HG02763 (cell line): ENCODE results near the gene LIX1L.

ENCODE experiments used
- ATAC-seq: cut with Tn5 transposase; IDR thresholded peaks from one replicate; pipeline ENCODE4 v1.9.1; 2021; ENCODE audit warnings: mild to moderate bottlenecking, moderate library complexity; ENCODE audit not compliant: unreplicated experiment

Gene LIX1L

GRCh38 chr1:145897969-145898368 is 59.8 kb downstream of the LIX1L start:
- no peak for ATAC-seq

GRCh38 chr1:145895471-145895870 is 62.3 kb downstream of the LIX1L start:
- ATAC-seq = no peak

- ATAC-seq = no peak
Observed at GRCh38 chr1:145893306-145894055, 64.3 kb downstream of the LIX1L start.

GRCh38 chr1:145892486-145893087 is 65.2 kb downstream of the LIX1L start:
- ATAC-seq = no peak

- no peak for ATAC-seq
Observed at GRCh38 chr1:145891587-145892485, 66.0 kb downstream of the LIX1L start.

GRCh38 chr1:145891143-145891542 is 66.7 kb downstream of the LIX1L start:
- no peak for ATAC-seq

GRCh38 chr1:145889722-145890121 is 68.1 kb downstream of the LIX1L start:
- ATAC-seq = no peak

GRCh38 chr1:145887631-145888030 is 70.2 kb downstream of the LIX1L start:
- ATAC-seq = no peak

GRCh38 chr1:145886816-145887215 is 71.0 kb downstream of the LIX1L start:
- ATAC-seq = no peak

GRCh38 chr1:145886390-145886789 is 71.4 kb downstream of the LIX1L start:
- no peak for ATAC-seq

- peak; percentile 93 for ATAC-seq
Observed at GRCh38 chr1:145885738-145886287, 72.0 kb downstream of the LIX1L start, which contains the start of gene ANKRD35. Gene ANKRD35, minus strand, starts transcription at chr1:145885866. Its CDS starts 108 bp downstream, at chr1:145885758.

- no peak for ATAC-seq
Observed at GRCh38 chr1:145884675-145885074, 73.1 kb downstream of the LIX1L start.
